GM21528 (cell line): ENCODE measurements around the gene MED13L.
"Not testable (repeated sequence)": the region's sequence is repeated elsewhere in the genome, so short reads cannot be mapped to it uniquely, and the experiment has no call there.

Experiments
- ATAC-seq: cut with Tn5 transposase; IDR thresholded peaks from one replicate; pipeline ENCODE4 v1.9.1; 2021; ENCODE audit warnings: mild to moderate bottlenecking, moderate library complexity; ENCODE audit not compliant: unreplicated experiment, low FRiP score

MED13L gene

GRCh38 chr12:115993737-115994136 is 283.8 kb downstream of the MED13L start:
- no peak for ATAC-seq

GRCh38 chr12:115990241-115990640 is 287.3 kb downstream of the MED13L start:
- no peak for ATAC-seq

- ATAC-seq: no peak
Measured at GRCh38 chr12:115988625-115989563, 288.6 kb downstream of the MED13L start.

- no peak for ATAC-seq
Measured at GRCh38 chr12:115988212-115988611, 289.3 kb downstream of the MED13L start.

GRCh38 chr12:115984616-115985015 is 292.9 kb downstream of the MED13L start:
- no peak for ATAC-seq

- no peak for ATAC-seq
Measured at GRCh38 chr12:115983226-115983798, 294.2 kb downstream of the MED13L start.

- ATAC-seq: no peak
Measured at GRCh38 chr12:115980339-115980738, 297.2 kb downstream of the MED13L start.

- ATAC-seq: no peak
Measured at GRCh38 chr12:115979851-115980250, 297.6 kb downstream of the MED13L start.

GRCh38 chr12:115979351-115979750 is 298.1 kb downstream of the MED13L start:
- ATAC-seq: no peak

- not testable (repeated sequence) for ATAC-seq
Measured at GRCh38 chr12:115976829-115977228, 300.7 kb downstream of the MED13L start.

- ATAC-seq: no peak
Measured at GRCh38 chr12:115975411-115975810, 302.1 kb downstream of the MED13L start.

GRCh38 chr12:115973968-115974724 is 303.3 kb downstream of the MED13L start:
- no peak for ATAC-seq

- ATAC-seq: no peak
Measured at GRCh38 chr12:115973066-115973465, 304.4 kb downstream of the MED13L start.

GRCh38 chr12:115972241-115972640 is 305.3 kb downstream of the MED13L start:
- no peak for ATAC-seq

GRCh38 chr12:115968211-115968610 is 309.3 kb downstream of the MED13L start:
- no peak for ATAC-seq

GRCh38 chr12:115966376-115966775 is 311.1 kb downstream of the MED13L start:
- ATAC-seq: no peak

- no peak for ATAC-seq
Measured at GRCh38 chr12:115964626-115965025, 312.9 kb downstream of the MED13L start.

- ATAC-seq: no peak
Measured at GRCh38 chr12:115964214-115964613, 313.3 kb downstream of the MED13L start.

GRCh38 chr12:115962216-115962615 is 315.3 kb downstream of the MED13L start:
- no peak for ATAC-seq

- no peak for ATAC-seq
Measured at GRCh38 chr12:115960868-115961802, 316.4 kb downstream of the MED13L start.
